B cell (primary cell): Measurements from ENCODE around the gene GLG1. TPM values are rescaled to one million over a fixed set of nuclear protein-coding genes. Genes with fewer than 3 reads are reported as not detected.
"Not testable (repeated sequence)": the region's sequence is repeated elsewhere in the genome, so short reads cannot be mapped to it uniquely, and the experiment has no call there.

Source experiments
- ATAC-seq: fragments of 200-7000 bp; cut with Tn5 transposase; one replicate; pipeline ENCODE4 v1.10.0; 2021; ENCODE audit warnings: low read depth, mild to moderate bottlenecking, moderate number of reproducible peaks, moderate library complexity
- CTCF ChIA-PET: fragments of 350-600 bp; sonication (Branson Sonifier 250); formaldehyde crosslinking; loops from one replicate; lab custom pipeline; 2021; ENCODE audit warnings: antibody characterized with exemption, inconsistent platforms; lab: Charles Lee
- POLR2A ChIA-PET: fragments of 350-600 bp; sonication (Branson Sonifier 250); formaldehyde crosslinking; loops from one replicate; lab custom pipeline; 2021; ENCODE audit warnings: antibody characterized with exemption; lab: Charles Lee
- DNase-seq: peaks from one replicate; pipeline ENCODE4 v3.0.0; 2013
- H2AFZ ChIP-seq: 2 replicates; pipeline ENCODE4 v1.6.1; 2012; ENCODE audit warnings: mild to moderate bottlenecking, low read depth, low read length; ENCODE audit not compliant: insufficient read depth, poor library complexity, severe bottlenecking
- H3K27ac ChIP-seq, 2 donors: 1 replicate in 1 of 2; 2 replicates in 1 of 2; pipeline ENCODE4 v1.5.1; 2012 to 2013; ENCODE audit warnings: low read length in 2 of 2, mild to moderate bottlenecking in 2 of 2, moderate library complexity in 1 of 2
- H3K27me3 ChIP-seq, 4 experiments: fragments of 200-600 bp in 1 of 4; sonication (generic) in 1 of 4; replicated peaks in 1 of 4; 1 replicate in 2 of 4; 2 replicates in 2 of 4; pipeline versions ENCODE4 v1.6.1 to v1.7.0; 2013 to 2016; ENCODE audit warnings: low read length in 3 of 4, mild to moderate bottlenecking in 2 of 4, mixed read lengths in 1 of 4, moderate library complexity in 1 of 4; ENCODE audit not compliant: insufficient read depth in 4 of 4, control insufficient read depth in 3 of 4; ENCODE audit errors: control extremely low read depth in 1 of 4
- H3K36me3 ChIP-seq, 2 experiments: replicated peaks in 1 of 2; 1 replicate in 1 of 2; 2 replicates in 1 of 2; pipeline versions ENCODE4 v1.6.1 to v1.7.1; 2013; ENCODE audit warnings: low read length in 1 of 2; ENCODE audit not compliant: insufficient read depth in 2 of 2, control insufficient read depth in 1 of 2; ENCODE audit errors: control extremely low read depth in 1 of 2, extremely low read depth in 1 of 2
- H3K4me1 ChIP-seq, 2 donors: fragments of 200-600 bp in 1 of 2; sonication (generic) in 1 of 2; 1 replicate in 1 of 2; 2 replicates in 1 of 2; pipeline versions ENCODE4 v1.5.1 to v1.6.1; 2013 to 2017; ENCODE audit warnings: low read length in 2 of 2; ENCODE audit not compliant: control insufficient read depth in 2 of 2, insufficient read depth in 2 of 2
- H3K4me2 ChIP-seq: replicated peaks from 2 replicates; pipeline ENCODE3; 2012; ENCODE audit warnings: mild to moderate bottlenecking, low read depth, low read length; ENCODE audit not compliant: poor library complexity, severe bottlenecking
- H3K4me3 ChIP-seq, 5 experiments: fragments of 200-600 bp in 1 of 5; sonication (generic) in 1 of 5; 1 replicate in 3 of 5; 2 replicates in 2 of 5; pipeline versions ENCODE4 v1.5.1 to v1.7.0; 2011 to 2016; ENCODE audit warnings: low read length in 4 of 5, mild to moderate bottlenecking in 4 of 5, low read depth in 2 of 5, control low read depth in 1 of 5, moderate library complexity in 1 of 5; ENCODE audit not compliant: insufficient read depth in 1 of 5; ENCODE audit errors: control extremely low read depth in 1 of 5, extremely low read depth in 1 of 5
- H3K79me2 ChIP-seq: fragments of 200-600 bp; sonication (generic); one replicate; pipeline ENCODE4 v1.6.0; 2016; ENCODE audit warnings: low read length; ENCODE audit not compliant: control insufficient read depth, insufficient read depth
- H3K9ac ChIP-seq: fragments of 200-600 bp; sonication (generic); 2 replicates; pipeline ENCODE4 v1.6.1; 2017; ENCODE audit warnings: mild to moderate bottlenecking, low read length, moderate library complexity
- H3K9me3 ChIP-seq, 3 donors: one replicate each; pipeline versions ENCODE4 v1.6.1 to v1.7.1; 2013; ENCODE audit warnings: low read length in 2 of 3; ENCODE audit not compliant: control insufficient read depth in 2 of 3, insufficient read depth in 1 of 3; ENCODE audit errors: control extremely low read depth in 1 of 3
- H4K20me1 ChIP-seq: 2 replicates; pipeline ENCODE4 v1.6.0; 2012; ENCODE audit warnings: mild to moderate bottlenecking, low read length; ENCODE audit not compliant: insufficient read depth, control insufficient read depth, poor library complexity, severe bottlenecking
- H3K27ac Mint-ChIP-seq: one replicate; pipeline ENCODE4 v1.8.0; 2021; ENCODE audit warnings: mixed read lengths
- H3K27me3 Mint-ChIP-seq: one replicate; pipeline ENCODE4 v1.8.0; 2021; ENCODE audit warnings: mixed read lengths
- H3K4me1 Mint-ChIP-seq: one replicate; pipeline ENCODE4 v1.8.0; 2021; ENCODE audit warnings: mixed read lengths
- H3K4me3 Mint-ChIP-seq: one replicate; pipeline ENCODE4 v1.8.0; 2021; ENCODE audit warnings: mixed read lengths
- H3K9me3 Mint-ChIP-seq: one replicate; pipeline ENCODE4 v1.8.0; 2022; ENCODE audit warnings: mixed read lengths; ENCODE audit not compliant: insufficient read depth
- CTCF ChIP-seq: fragments of 200-600 bp; IDR thresholded peaks from one replicate; pipeline ENCODE4 v1.8.0; 2022; ENCODE audit warnings: antibody characterized with exemption, mild to moderate bottlenecking
- EZH2 ChIP-seq: IDR thresholded peaks from 2 replicates; pipeline ENCODE4 v1.6.1; 2012; ENCODE audit warnings: borderline replicate concordance, low read depth, mild to moderate bottlenecking, moderate library complexity, low read length; ENCODE audit not compliant: insufficient read depth, poor library complexity, severe bottlenecking
- WGBS: methylation state at CpG from one replicate; pipeline ENCODE4 v1.1.5; 2013; ENCODE audit warnings: missing lambda C conversion rate; ENCODE audit not compliant: insufficient coverage; 5-methylcytosine and 5-hydroxymethylcytosine counted together
- intact Hi-C: fragments of 100-400 bp; cut with micrococcal nuclease; formaldehyde crosslinking; loops from one replicate; pipeline ENCODE4 v1.10.0; 2022
- polyA minus RNA-seq: library from RNA; depleted of rRNA, polyadenylated mRNA; stranded (reverse); fragments of >200 nt; gene quantifications from 2 replicates; pipeline ENCODE4 v1.2.3, GENCODE V29; 2012
- polyA plus RNA-seq: library from polyadenylated mRNA; depleted of rRNA; stranded (reverse); fragments of >200 nt; gene quantifications from 2 replicates; pipeline ENCODE4 v1.2.3, GENCODE V29; 2012
- total RNA-seq, 2 donors: library from RNA; stranded (reverse); fragments of 120-200 nt in 1 of 2; gene quantifications; 1 replicate in 1 of 2; 2 replicates in 1 of 2; pipeline versions ENCODE4 v1.2.3 to v1.2.4, GENCODE V29; 2013 to 2022

GLG1 gene
- total RNA-seq, result 114 and 123 TPM in 2 replicates
- 59.6 TPM for total RNA-seq (2013)
- polyA plus RNA-seq, result 28.3 and 46.6 TPM in 2 replicates
- 66.6 and 79.1 TPM in 2 replicates for polyA minus RNA-seq

- Histone ChIP-seq H3K27ac (peak within 1 kb of the TSS; percentile 87 to 92), H3K9me3 (peaks cover 0 to 3% (median 0%) of the 10 kb centered on the region in 3 donors), H4K20me1 (no peaks in the 10 kb centered on the region), H2AFZ (peak within 1 kb of the TSS; percentile 96), H3K4me1 (peaks cover 27 to 28% of the 10 kb centered on the region in 2 donors), H3K4me3 (peak within 1 kb of the TSS; percentile 61 to 99 (median 93)), H3K79me2 (peaks cover 56% of the 10 kb centered on the region), H3K9ac (peak within 1 kb of the TSS; percentile 94), H3K27me3 (no peaks in the 10 kb centered on the region), H3K4me2 (peak within 1 kb of the TSS; percentile 82), H3K36me3 (no peaks in the 10 kb centered on the region)
- Mint-ChIP-seq H3K4me1 (peaks cover 40% of the 10 kb centered on the region), H3K9me3 (no peaks in the 10 kb centered on the region), H3K4me3 (peak within 1 kb of the TSS; percentile 90), H3K27ac (peak within 1 kb of the TSS; percentile 85), H3K27me3 (no peaks in the 10 kb centered on the region)
- WGBS, result under 1% methylated on average over 75 of the region's 77 CpGs
- TF ChIP-seq CTCF, result no peak
- no peak for TF ChIP-seq EZH2
- peak; percentile 95 for DNase-seq
- POLR2A ChIA-PET, result interaction anchor here (1.2 kb wide), 1 partner anchor 60 kb away, joined by 6 read pairs; the partner anchor contains the start of gene RFWD3
- ATAC-seq, result peak; percentile 96
- CTCF ChIA-PET, result interaction anchor here (0.6 to 2.5 kb wide), 6 partner anchors 16 to 1820 kb away, joined by 3 to 6 read pairs (median 4); partner anchors contain the start of gene RFWD3
- intact Hi-C loops, result loop anchor here (2.0 kb wide), 2 partner anchors 378 to 542 kb away; partner anchors contain the start of genes WDR59 and ZFP1
Observed at GRCh38 chr16:74606521-74607309, at the start of gene GLG1. Gene GLG1 (minus strand): TSS chr16:74607114. CDS start chr16:74607094, 20 bp downstream.

- ChIA-PET CTCF (no interaction called here), POLR2A (no interaction called here)
- Histone ChIP-seq H3K4me1 (peaks cover 6 to 11% of the 10 kb centered on the region in 2 donors), H3K9ac (no peak overlapping the region), H4K20me1 (peaks cover 53% of the 10 kb centered on the region), H2AFZ (no peak overlapping the region), H3K79me2 (peaks cover 83% of the 10 kb centered on the region), H3K9me3 (no peaks in the 10 kb centered on the region), H3K4me2 (no peak overlapping the region), H3K36me3 (peaks cover 21 to 51% of the 10 kb centered on the region in 2 experiments), H3K27me3 (no peaks in the 10 kb centered on the region), H3K27ac (no peak overlapping the region), H3K4me3 (no peak overlapping the region)
- no peak for DNase-seq
- Mint-ChIP-seq H3K9me3 (no peaks in the 10 kb centered on the region), H3K27ac (peak overlapping the region; percentile 10), H3K4me1 (peaks cover 38% of the 10 kb centered on the region), H3K27me3 (no peaks in the 10 kb centered on the region), H3K4me3 (no peak overlapping the region)
- intact Hi-C loops, result no loop called here
- WGBS, result no CpG with 5 or more reads among the region's 3 CpGs
- no peak for ATAC-seq
- TF ChIP-seq EZH2 (no peak), CTCF (no peak)
Observed at GRCh38 chr16:74654536-74655050, 47.7 kb upstream of the GLG1 start.

GRCh38 chr16:74652883-74653282 lies 46.0 kb upstream of the GLG1 start:
- POLR2A ChIA-PET, result not testable (repeated sequence)

More at GRCh38 chr16:74652883-74653282, 46.0 kb upstream of the GLG1 start:
- 100% methylated on average over 1 of the region's 2 CpGs for WGBS
- H2AFZ ChIP-seq, DNase-seq, H3K9me3 Mint-ChIP-seq, H3K4me3 Mint-ChIP-seq, intact Hi-C loops, H3K27ac ChIP-seq, H3K4me2 ChIP-seq, H3K9ac ChIP-seq, H3K4me3 ChIP-seq, H3K9me3 ChIP-seq, H3K27me3 ChIP-seq, ATAC-seq, H3K4me1 ChIP-seq, H3K27ac Mint-ChIP-seq, CTCF ChIA-PET, H3K27me3 Mint-ChIP-seq: not testable (repeated sequence)
- Histone ChIP-seq H3K36me3 (peaks cover 17 to 42% of the 10 kb centered on the region in 2 experiments), H3K79me2 (peaks cover 73% of the 10 kb centered on the region), H4K20me1 (peaks cover 37% of the 10 kb centered on the region)
- H3K4me1 Mint-ChIP-seq, result peaks cover 24% of the 10 kb centered on the region
